Smooth muscle cell (in vitro differentiated cells): Measurements from ENCODE around the gene GAS5. TPM values are rescaled to one million over a fixed set of nuclear protein-coding genes. Genes with fewer than 3 reads are reported as not detected.

Experiments used
- DNase-seq: peaks from one replicate; lab custom pipeline; 2025; ENCODE audit not compliant: unreplicated experiment; lab: John Stamatoyannopoulos, UW
- H2AFZ ChIP-seq: fragments of 200-600 bp; sonication (generic); 2 replicates; pipeline ENCODE4 v1.6.0; 2016; ENCODE audit warnings: antibody characterized with exemption, low read depth, mild to moderate bottlenecking
- H3F3A ChIP-seq: fragments of 200-600 bp; sonication (generic); 2 replicates; pipeline ENCODE4 v1.6.0; 2017; ENCODE audit warnings: antibody characterized with exemption, low read depth
- H3K27ac ChIP-seq: fragments of 200-600 bp; sonication (generic); 2 replicates; pipeline ENCODE4 v1.5.1; 2016; ENCODE audit warnings: low read depth, mild to moderate bottlenecking
- H3K27me3 ChIP-seq: fragments of 200-600 bp; sonication (generic); 2 replicates; pipeline ENCODE4 v1.6.1; 2016; ENCODE audit warnings: low read depth, mild to moderate bottlenecking
- H3K36me3 ChIP-seq: fragments of 200-600 bp; sonication (generic); 2 replicates; pipeline ENCODE4 v1.5.1; 2016; ENCODE audit warnings: low read depth
- H3K4me1 ChIP-seq: fragments of 200-600 bp; sonication (generic); 2 replicates; pipeline ENCODE4 v1.5.1; 2016; ENCODE audit warnings: low read depth
- H3K4me2 ChIP-seq: fragments of 200-600 bp; sonication (generic); 2 replicates; pipeline ENCODE4 v1.6.0; 2016; ENCODE audit warnings: mild to moderate bottlenecking
- H3K4me3 ChIP-seq: fragments of 200-600 bp; sonication (generic); 2 replicates; pipeline ENCODE4 v1.5.1; 2016; ENCODE audit warnings: mild to moderate bottlenecking
- H3K79me2 ChIP-seq: fragments of 200-600 bp; sonication (generic); 2 replicates; pipeline ENCODE4 v1.6.0; 2016; ENCODE audit warnings: low read depth, mild to moderate bottlenecking
- H3K9ac ChIP-seq: fragments of 200-600 bp; sonication (generic); 2 replicates; pipeline ENCODE4 v1.6.0; 2016; ENCODE audit warnings: low read depth
- H3K9me3 ChIP-seq: fragments of 200-600 bp; sonication (generic); replicated peaks from 2 replicates; pipeline ENCODE4 v1.5.1; 2016; ENCODE audit warnings: low read depth
- H4K20me1 ChIP-seq: fragments of 200-600 bp; sonication (generic); 2 replicates; pipeline ENCODE4 v1.6.0; 2016; ENCODE audit warnings: low read depth
- WGBS: methylation state at CpG from one replicate; pipeline ENCODE4 v1.1.7; 2016; ENCODE audit warnings: low lambda C conversion rate; 5-methylcytosine and 5-hydroxymethylcytosine counted together
- polyA plus RNA-seq: library from polyadenylated mRNA; unstranded; fragments of >200 nt; fragmentation: Nextera tagmentation; extraction: Ambion mirVana; gene quantifications from 2 replicates; pipeline ENCODE4 v1.2.1, GENCODE V29; 2016
- total RNA-seq: library from RNA; depleted of rRNA; stranded (reverse); fragments of >200 nt; gene quantifications from 2 replicates; pipeline ENCODE4 v1.2.3, GENCODE V29; 2014
- TF ChIP-seq, protein P1 (sequence below): fragments of 200-600 bp; sonication (generic); IDR thresholded peaks from 2 replicates; pipeline ENCODE4 v1.5.1; 2017; ENCODE audit warnings: borderline replicate concordance, mild to moderate bottlenecking, antibody characterized with exemption; ENCODE audit not compliant: insufficient read depth, poor library complexity, severe bottlenecking

The GAS5 gene
- total and polyA plus RNA-seq, 2 experiments from 2014 or later: 104 to 276 TPM

DNA sequence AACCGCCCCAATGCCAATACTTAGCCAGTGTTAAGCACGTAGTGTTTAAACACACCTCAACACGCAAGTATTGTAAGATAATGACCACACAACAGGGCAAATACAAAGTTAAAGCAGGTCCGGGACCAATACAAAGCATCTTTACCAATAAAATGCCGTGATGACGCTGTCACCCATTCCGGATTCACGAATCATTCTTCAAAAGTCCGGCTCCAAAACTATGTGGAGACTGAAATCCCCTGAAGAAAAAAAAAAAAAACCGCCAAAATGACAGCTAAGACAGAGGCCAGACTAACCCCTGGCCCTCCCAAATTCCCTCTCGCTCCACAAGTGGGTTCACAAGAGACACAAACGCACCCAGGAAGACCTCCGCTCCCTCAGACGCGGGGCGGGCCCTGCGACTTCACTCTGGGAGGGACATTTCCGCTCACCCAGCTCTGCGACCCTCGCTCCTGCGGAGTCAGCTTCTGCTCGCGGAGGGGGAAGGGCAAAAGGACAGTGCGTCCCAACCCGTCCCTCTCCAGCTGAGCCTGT lies 43.9 kb downstream of the GAS5 start:
- peak overlapping the region; percentile 91 for H2AFZ ChIP-seq
- no peaks in the 10 kb centered on the region for H3K27me3 ChIP-seq
- no peaks in the 10 kb centered on the region for H3K36me3 ChIP-seq
- TF ChIP-seq, protein P1, sequence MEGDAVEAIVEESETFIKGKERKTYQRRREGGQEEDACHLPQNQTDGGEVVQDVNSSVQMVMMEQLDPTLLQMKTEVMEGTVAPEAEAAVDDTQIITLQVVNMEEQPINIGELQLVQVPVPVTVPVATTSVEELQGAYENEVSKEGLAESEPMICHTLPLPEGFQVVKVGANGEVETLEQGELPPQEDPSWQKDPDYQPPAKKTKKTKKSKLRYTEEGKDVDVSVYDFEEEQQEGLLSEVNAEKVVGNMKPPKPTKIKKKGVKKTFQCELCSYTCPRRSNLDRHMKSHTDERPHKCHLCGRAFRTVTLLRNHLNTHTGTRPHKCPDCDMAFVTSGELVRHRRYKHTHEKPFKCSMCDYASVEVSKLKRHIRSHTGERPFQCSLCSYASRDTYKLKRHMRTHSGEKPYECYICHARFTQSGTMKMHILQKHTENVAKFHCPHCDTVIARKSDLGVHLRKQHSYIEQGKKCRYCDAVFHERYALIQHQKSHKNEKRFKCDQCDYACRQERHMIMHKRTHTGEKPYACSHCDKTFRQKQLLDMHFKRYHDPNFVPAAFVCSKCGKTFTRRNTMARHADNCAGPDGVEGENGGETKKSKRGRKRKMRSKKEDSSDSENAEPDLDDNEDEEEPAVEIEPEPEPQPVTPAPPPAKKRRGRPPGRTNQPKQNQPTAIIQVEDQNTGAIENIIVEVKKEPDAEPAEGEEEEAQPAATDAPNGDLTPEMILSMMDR: no peak
- peak overlapping the region; percentile 92 for H3K4me2 ChIP-seq
- H3F3A ChIP-seq: no peaks in the 10 kb centered on the region
- peak overlapping the region; percentile 92 for H3K27ac ChIP-seq
- no peak for DNase-seq
- H3K79me2 ChIP-seq: peaks cover 49% of the 10 kb centered on the region
- under 1% methylated on average over 25 of the region's 25 CpGs for WGBS
- H3K9me3 ChIP-seq: no peaks in the 10 kb centered on the region
- H4K20me1 ChIP-seq: no peaks in the 10 kb centered on the region
- peaks cover 16% of the 10 kb centered on the region for H3K4me1 ChIP-seq
- peak overlapping the region; percentile 90 for H3K4me3 ChIP-seq
- H3K9ac ChIP-seq: peak overlapping the region; percentile 87

DNA sequence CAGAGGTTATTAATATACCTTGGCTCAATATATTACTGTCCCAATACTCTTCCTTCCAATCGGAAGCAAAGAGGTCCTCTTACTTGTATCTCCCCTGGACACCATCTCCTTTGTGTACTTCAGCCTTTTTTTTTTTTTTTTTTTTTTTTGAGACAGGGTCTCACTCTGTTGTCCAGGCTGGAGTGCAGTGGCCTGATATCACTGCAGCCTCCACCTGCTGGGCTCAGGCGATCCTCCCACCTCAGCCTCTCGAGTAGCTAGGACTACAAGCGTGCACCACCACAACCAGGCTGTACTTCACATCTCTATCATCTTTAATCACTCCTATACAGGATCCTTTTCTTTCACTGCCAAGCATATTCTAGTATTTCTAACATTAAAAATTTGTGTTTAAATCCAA lies 46.1 kb downstream of the GAS5 start:
- Histone ChIP-seq H3K4me2 (no peak overlapping the region), H3K9ac (no peak overlapping the region), H3K36me3 (no peaks in the 10 kb centered on the region), H3K9me3 (no peaks in the 10 kb centered on the region), H2AFZ (no peak overlapping the region), H3K4me3 (no peak overlapping the region), H3K27ac (no peak overlapping the region), H3K4me1 (peaks cover 12% of the 10 kb centered on the region), H3K79me2 (peaks cover 66% of the 10 kb centered on the region), H3K27me3 (no peaks in the 10 kb centered on the region), H4K20me1 (no peaks in the 10 kb centered on the region), H3F3A (no peaks in the 10 kb centered on the region)
- WGBS: 98% methylated on average over 4 of the region's 4 CpGs
- no peak for DNase-seq
- TF ChIP-seq, protein P1: no peak

DNA sequence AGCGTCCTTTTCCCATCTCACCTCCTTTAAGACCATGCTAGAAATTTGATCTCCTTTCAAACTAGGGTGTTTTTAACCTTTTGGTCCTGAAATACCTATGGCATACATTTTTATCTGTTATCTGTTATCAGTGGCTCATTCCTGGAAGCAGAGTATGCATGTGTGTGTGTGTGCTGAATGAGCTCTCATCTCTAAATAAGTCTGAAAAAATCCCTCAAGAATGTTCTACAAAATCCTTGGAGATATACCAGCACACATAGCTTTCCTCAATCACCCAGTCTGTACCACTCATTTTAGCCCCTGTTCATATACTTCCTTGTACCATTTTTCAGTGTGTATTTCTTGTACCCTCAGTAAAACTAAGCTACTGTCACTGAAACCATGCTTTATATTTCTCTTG lies 49.3 kb downstream of the GAS5 start:
- H3K9ac ChIP-seq: no peak overlapping the region
- H3K4me3 ChIP-seq: no peak overlapping the region
- H2AFZ ChIP-seq: no peak overlapping the region
- peaks cover 12% of the 10 kb centered on the region for H3K4me1 ChIP-seq
- no peak for DNase-seq
- H3F3A ChIP-seq: no peaks in the 10 kb centered on the region
- H3K36me3 ChIP-seq: no peaks in the 10 kb centered on the region
- TF ChIP-seq, protein P1: no peak
- H4K20me1 ChIP-seq: no peaks in the 10 kb centered on the region
- no peaks in the 10 kb centered on the region for H3K27me3 ChIP-seq
- H3K9me3 ChIP-seq: no peaks in the 10 kb centered on the region
- 100% methylated on average over 1 of the region's 1 CpG for WGBS
- H3K4me2 ChIP-seq: no peak overlapping the region
- no peak overlapping the region for H3K27ac ChIP-seq
- peaks cover 84% of the 10 kb centered on the region for H3K79me2 ChIP-seq

Other genes starting within 250 kb of the GAS5 start
- gene TEX50, start 232.7 kb downstream of the GAS5 start, total RNA-seq: 0.49 TPM in 1 of 2 replicates, not detected in the other
- gene TEX50, start 232.7 kb downstream of the GAS5 start, polyA plus RNA-seq: not detected in 2 replicates
- gene ANKRD45, start 198.1 kb downstream of the GAS5 start, total RNA-seq: 0.72 TPM in 1 of 2 replicates, not detected in the other
- 1.8 and 5.3 TPM in 2 replicates for gene ANKRD45, start 198.1 kb downstream of the GAS5 start, polyA plus RNA-seq
- 47.6 and 49.7 TPM in 2 replicates for gene KLHL20, start 153.0 kb downstream of the GAS5 start, total RNA-seq
- gene KLHL20, start 153.0 kb downstream of the GAS5 start, polyA plus RNA-seq: 21.2 and 25.6 TPM in 2 replicates
- gene DARS2, start 43.3 kb downstream of the GAS5 start, total RNA-seq: 16.9 and 19.3 TPM in 2 replicates
- gene DARS2, start 43.3 kb downstream of the GAS5 start, polyA plus RNA-seq: 7.7 and 10.1 TPM in 2 replicates
- 14.6 and 15.6 TPM in 2 replicates for gene CENPL, start 43.1 kb downstream of the GAS5 start, total RNA-seq
- 3.5 and 6.1 TPM in 2 replicates for gene CENPL, start 43.1 kb downstream of the GAS5 start, polyA plus RNA-seq
- gene ZBTB37, start 391 bp upstream of the GAS5 start, total RNA-seq: 6.6 and 9.1 TPM in 2 replicates
- 0.77 and 0.98 TPM in 2 replicates for gene ZBTB37, start 391 bp upstream of the GAS5 start, polyA plus RNA-seq
- 0.49 and 0.63 TPM in 2 replicates for gene SERPINC1, start 49.3 kb upstream of the GAS5 start, total RNA-seq
- 0.56 TPM in 1 of 2 replicates, not detected in the other for gene SERPINC1, start 49.3 kb upstream of the GAS5 start, polyA plus RNA-seq
- gene RC3H1, start 154.4 kb upstream of the GAS5 start, total RNA-seq: 20.7 and 21.6 TPM in 2 replicates
- gene RC3H1, start 154.4 kb upstream of the GAS5 start, polyA plus RNA-seq: 3.9 and 4.7 TPM in 2 replicates